Muscle layer of colon (tissue), 2 donors: ENCODE data around the gene VOPP1.

ENCODE experiments used
- H3K27ac ChIP-seq: one replicate; pipeline ENCODE4 v1.7.0; 2013; ENCODE audit warnings: low read depth, mild to moderate bottlenecking, low read length, moderate library complexity
- H3K27me3 ChIP-seq, 2 donors: one replicate each; pipeline ENCODE4 v1.7.0; 2013; ENCODE audit warnings: low read length in 2 of 2, mild to moderate bottlenecking in 2 of 2; ENCODE audit not compliant: insufficient read depth in 2 of 2, control insufficient read depth in 1 of 2
- H3K36me3 ChIP-seq: one replicate; pipeline ENCODE4 v1.7.0; 2013; ENCODE audit warnings: mild to moderate bottlenecking, low read length; ENCODE audit not compliant: insufficient read depth
- H3K4me1 ChIP-seq: one replicate; pipeline ENCODE4 v1.7.0; 2013; ENCODE audit warnings: mild to moderate bottlenecking, low read length; ENCODE audit not compliant: insufficient read depth
- H3K4me3 ChIP-seq, 2 donors: one replicate each; pipeline ENCODE4 v1.7.0; 2013; ENCODE audit warnings: low read length in 2 of 2, low read depth in 1 of 2, mild to moderate bottlenecking in 1 of 2, moderate library complexity in 1 of 2
- H3K9ac ChIP-seq: one replicate; pipeline ENCODE4 v1.7.0; 2013; ENCODE audit warnings: low read length
- H3K9me3 ChIP-seq: one replicate; pipeline ENCODE4 v1.7.0; 2013; ENCODE audit warnings: mild to moderate bottlenecking, low read length
- donor health status: abdominal sarcoma.
- donor health status: Adenocarcinoma of cecum.

VOPP1 gene

DNA sequence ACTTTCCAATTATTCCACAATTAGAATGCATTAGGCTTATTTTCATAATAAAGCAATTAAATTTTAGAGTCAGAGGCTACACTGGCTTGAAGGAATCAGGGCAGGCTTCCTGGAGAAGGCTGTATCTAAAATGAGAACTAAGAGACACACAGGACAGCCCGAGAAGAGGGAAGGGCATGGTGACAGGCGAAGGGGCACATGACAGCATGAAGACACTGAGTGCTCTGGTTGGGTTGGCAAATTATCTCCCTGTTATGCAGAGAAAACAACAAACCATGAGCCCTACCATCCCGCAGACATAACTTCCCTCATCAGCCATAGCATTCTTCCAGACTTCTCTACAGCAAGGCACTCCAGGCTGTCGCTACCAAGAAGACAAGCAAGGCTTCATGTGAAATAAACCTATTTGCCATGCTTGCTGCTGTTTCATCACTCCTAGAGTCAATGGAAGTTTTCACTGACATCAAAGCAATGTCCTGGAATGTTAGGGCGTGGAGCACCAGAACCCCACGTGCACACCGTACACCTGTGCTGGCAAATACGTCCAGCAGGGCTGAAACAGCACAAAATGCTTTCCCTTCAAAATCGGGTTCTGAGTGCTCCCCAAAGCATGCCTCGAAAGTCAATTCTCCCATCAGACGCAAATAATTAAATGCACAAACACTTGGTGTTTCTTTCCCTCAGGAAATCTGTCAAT, 21.3 kb downstream of the VOPP1 start:
- H3K27ac ChIP-seq = no peak overlapping the region
- H3K4me1 ChIP-seq = peaks cover 20% of the 10 kb centered on the region
- no peak overlapping the region for H3K9ac ChIP-seq
- no peaks in the 10 kb centered on the region for H3K36me3 ChIP-seq
- H3K9me3 ChIP-seq = no peaks in the 10 kb centered on the region
- no peaks in the 10 kb centered on the region for H3K27me3 ChIP-seq
- H3K4me3 ChIP-seq = no peak overlapping the region

DNA sequence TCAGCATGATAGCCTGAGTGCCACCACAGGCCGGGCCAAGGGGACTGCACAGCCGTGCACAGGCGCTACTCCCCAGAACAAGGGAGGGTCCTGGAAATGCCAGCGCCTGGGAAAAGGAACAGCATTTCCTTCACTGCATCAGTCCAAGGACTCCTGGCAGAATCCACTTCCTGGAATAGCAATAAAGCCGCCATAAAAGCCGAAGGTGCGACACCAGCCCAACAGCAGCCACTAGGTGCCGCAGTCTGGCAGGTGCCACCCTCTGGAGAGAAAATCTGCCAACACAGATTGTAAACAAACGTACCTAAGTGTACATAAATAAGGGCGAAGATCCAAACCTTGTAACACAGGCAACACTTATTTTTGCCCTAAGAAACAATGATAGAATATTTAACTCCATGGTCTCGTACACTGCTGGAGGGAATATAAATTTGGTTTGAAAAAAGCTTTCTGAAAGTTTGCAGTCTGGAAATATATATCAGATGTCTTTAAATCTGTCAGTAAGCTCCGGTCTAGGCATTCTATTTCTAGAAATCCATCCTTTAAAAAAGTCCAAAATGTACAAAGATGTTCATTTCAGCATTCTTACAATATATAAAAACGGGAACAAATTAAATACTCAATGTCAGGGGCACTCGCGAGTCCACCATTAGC, 22.2 kb downstream of the VOPP1 start:
- H3K4me3 ChIP-seq = no peak overlapping the region
- no peak overlapping the region for H3K27ac ChIP-seq
- H3K27me3 ChIP-seq = no peaks in the 10 kb centered on the region
- peaks cover 21% of the 10 kb centered on the region for H3K4me1 ChIP-seq
- H3K36me3 ChIP-seq = no peaks in the 10 kb centered on the region
- H3K9me3 ChIP-seq = no peaks in the 10 kb centered on the region
- no peak overlapping the region for H3K9ac ChIP-seq

DNA sequence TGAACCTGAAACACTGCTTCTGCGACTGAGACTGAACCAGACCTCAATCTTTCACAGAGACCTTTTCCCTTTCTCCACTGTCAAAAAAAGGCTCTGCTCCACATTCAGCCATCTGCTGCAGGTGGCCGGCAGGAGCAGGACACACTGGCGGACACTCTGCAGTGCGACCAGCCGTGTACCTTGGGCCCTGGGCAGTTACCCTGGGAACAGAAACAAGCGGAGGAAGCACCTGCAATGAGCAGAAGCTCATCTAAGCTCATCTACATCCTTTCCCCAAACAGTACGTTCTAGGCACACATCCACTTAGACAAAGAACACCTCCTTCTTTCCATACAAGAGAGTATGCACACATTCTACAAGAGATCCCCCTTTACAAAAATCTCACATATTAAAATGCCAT, 22.8 kb downstream of the VOPP1 start:
- no peak overlapping the region for H3K27ac ChIP-seq

DNA sequence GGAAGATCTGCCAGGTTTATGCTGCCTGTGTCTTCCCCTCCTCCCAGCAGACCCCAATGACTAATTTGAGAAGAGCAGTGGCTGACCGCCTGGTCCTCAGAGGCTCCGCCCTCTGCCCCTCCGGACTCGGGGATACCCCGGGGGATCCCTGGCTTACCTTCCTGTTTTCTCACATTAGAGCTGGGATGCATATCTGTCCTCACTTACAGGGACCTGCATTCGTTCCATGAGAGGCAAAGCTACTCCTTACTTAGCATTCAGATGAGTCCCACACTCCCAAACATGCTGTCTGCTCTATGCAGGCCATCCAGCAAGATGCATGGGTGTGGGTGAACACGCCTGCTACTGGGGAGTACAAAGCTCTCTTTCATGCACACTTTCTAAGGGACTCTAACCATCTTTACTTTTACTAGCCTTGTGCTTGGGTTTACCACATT, 24.0 kb downstream of the VOPP1 start:
- H3K4me3 ChIP-seq = no peak overlapping the region
- no peaks in the 10 kb centered on the region for H3K9me3 ChIP-seq
- H3K27me3 ChIP-seq = no peaks in the 10 kb centered on the region
- H3K36me3 ChIP-seq = no peaks in the 10 kb centered on the region
- peaks cover 20% of the 10 kb centered on the region for H3K4me1 ChIP-seq
- no peak overlapping the region for H3K27ac ChIP-seq
- no peak overlapping the region for H3K9ac ChIP-seq

More for the DNA sequence above, 22.8 kb downstream of the VOPP1 start:
- Histone ChIP-seq H3K4me1 (peaks cover 21% of the 10 kb centered on the region), H3K9me3 (no peaks in the 10 kb centered on the region), H3K27me3 (no peaks in the 10 kb centered on the region), H3K9ac (no peak overlapping the region), H3K36me3 (no peaks in the 10 kb centered on the region), H3K4me3 (no peak overlapping the region)

DNA sequence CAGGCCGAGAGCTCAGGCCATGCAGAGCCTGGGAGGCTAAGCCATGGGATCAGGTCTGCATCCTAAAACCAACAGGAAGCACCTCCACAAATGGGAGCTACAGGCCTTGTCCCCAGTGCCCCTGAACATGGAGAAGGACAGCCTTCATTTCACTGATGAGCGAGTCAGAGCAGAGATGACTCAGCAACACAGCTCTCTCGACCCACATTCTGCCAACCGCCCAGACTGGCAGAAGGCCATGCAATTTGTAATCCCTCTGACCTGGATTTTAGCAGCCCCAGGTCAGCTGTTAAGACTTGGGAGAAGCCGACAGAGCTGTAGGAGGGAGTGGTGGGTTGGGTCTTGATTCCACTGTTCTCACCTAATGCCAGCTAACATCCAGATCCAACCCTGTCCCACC, 25.5 kb downstream of the VOPP1 start:
- H3K27me3 ChIP-seq = no peaks in the 10 kb centered on the region
- peaks cover 15% of the 10 kb centered on the region for H3K4me1 ChIP-seq
- no peak overlapping the region for H3K4me3 ChIP-seq
- no peaks in the 10 kb centered on the region for H3K9me3 ChIP-seq
- H3K36me3 ChIP-seq = no peaks in the 10 kb centered on the region
- H3K27ac ChIP-seq = no peak overlapping the region
- H3K9ac ChIP-seq = no peak overlapping the region

DNA sequence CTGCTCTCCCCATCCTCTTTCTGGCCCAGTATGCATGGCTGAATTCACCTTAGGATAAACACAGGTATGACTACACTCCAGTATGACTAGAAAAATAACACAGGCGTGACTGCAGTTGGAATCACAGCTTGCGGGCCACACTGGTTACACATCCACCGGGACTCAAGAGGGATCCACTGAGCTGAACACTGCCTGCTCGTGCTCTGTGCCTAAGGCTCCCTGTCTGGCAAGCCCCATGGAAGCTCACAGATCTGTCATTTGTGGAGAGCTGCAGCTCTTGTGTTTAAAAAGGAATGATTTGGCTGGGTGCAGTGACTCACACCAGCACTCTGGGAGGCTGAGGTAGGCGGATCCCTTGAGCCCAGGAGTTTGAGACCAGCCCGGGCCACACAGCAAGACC, 26.8 kb downstream of the VOPP1 start:
- no peaks in the 10 kb centered on the region for H3K27me3 ChIP-seq
- no peaks in the 10 kb centered on the region for H3K36me3 ChIP-seq
- H3K27ac ChIP-seq = no peak overlapping the region
- no peak overlapping the region for H3K9ac ChIP-seq
- H3K4me1 ChIP-seq = peaks cover 15% of the 10 kb centered on the region
- no peaks in the 10 kb centered on the region for H3K9me3 ChIP-seq
- H3K4me3 ChIP-seq = no peak overlapping the region

DNA sequence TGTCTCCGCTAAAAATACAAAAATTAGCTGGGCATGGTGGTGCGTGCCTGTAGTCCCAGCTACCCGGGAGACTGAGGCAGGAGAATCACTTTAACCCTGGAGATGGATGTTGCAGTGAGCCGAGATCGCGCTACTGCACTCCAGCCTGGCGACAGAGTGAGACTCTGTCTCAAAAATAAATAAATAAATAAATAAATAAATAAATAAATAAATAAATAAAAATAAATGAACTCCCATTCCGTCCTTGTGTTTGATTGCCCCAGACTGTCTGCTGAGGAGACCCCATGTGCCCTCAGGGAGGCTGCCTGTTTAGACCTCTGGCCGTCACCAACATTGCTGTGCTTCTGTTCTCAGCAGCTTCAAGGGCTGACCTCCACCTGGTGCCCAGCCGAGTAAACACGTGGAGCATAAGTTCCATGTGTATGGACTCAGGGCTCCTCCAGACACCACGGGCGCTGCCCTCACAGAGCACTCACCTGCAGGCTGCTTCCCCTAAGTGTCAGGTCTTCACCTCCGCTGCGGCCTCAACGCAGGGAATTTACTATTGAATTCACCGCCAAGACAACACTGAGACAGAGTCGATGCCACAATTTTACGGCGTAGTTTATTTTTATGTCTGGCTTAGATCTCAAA, 32.0 kb downstream of the VOPP1 start:
- Histone ChIP-seq H3K36me3 (no peaks in the 10 kb centered on the region), H3K27ac (no peak overlapping the region), H3K27me3 (no peaks in the 10 kb centered on the region), H3K4me1 (no peaks in the 10 kb centered on the region), H3K9me3 (no peaks in the 10 kb centered on the region), H3K4me3 (no peak overlapping the region), H3K9ac (no peak overlapping the region)

DNA sequence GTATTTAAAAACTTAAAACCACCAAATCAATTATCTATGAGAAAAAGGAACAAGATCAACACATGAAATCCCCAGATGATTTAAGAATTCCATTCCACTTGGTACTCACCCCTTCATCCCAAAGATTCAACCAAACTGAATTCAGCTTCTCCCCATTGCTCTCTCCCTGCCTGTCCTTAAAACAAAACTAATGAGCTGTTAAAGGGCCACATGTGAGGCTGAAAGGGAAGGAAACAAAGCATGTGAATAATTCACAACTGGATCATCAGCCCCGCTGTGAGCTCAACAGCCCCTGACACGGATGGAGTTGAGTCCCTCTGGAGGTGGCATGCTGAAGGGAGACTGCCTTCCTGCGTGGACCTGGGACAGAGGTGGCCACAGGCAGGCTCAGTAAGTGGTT, 32.9 kb downstream of the VOPP1 start:
- Histone ChIP-seq H3K9me3 (no peaks in the 10 kb centered on the region), H3K4me1 (peaks cover 2% of the 10 kb centered on the region), H3K27me3 (no peaks in the 10 kb centered on the region), H3K36me3 (no peaks in the 10 kb centered on the region), H3K27ac (no peak overlapping the region), H3K4me3 (no peak overlapping the region), H3K9ac (no peak overlapping the region)

DNA sequence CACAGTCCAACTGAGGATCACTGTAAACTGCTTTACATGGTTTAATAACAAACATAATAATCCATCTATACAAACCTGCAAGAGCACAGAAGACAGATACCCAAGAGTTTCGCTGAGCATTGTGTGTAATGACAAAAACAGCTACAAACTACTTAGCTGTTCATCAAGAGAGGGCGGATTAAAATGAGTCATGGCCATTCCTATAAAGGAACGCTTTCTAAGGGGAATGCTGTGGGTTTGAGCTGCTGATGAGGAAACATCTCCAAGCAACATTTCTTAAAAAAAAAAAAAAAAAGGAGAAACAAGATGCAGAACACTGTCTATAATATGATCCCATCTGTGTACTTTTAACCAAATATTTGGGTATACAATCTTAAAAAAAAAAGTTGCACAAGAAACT, 33.8 kb downstream of the VOPP1 start:
- H3K27ac ChIP-seq = no peak overlapping the region
- peaks cover 10% of the 10 kb centered on the region for H3K4me1 ChIP-seq
- no peak overlapping the region for H3K4me3 ChIP-seq

DNA sequence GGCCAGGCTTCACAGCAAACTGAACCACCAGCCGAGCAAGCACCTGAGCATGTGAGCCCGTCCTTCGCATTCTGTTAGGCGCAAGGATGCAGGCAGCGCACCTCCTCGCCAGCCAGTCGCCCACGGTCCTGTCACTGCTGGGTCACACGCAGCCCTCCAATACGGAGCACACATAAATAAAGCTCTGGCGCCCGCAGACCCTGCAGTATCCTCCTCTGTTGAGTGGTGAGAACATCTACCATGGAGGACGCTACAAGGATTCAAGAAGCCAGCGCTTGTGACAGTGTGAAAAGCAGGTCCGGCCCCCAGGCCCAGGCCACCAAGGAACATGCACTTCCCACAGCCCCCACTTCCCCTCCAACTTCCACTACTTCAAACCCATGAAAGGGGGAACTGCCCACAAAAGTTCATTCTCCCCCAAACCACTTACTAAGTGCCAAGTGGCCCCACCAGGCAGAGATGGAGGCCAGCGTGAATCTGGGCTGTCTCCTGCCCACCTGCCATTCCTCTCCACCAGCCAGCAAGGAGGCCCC, 34.8 kb downstream of the VOPP1 start:
- H3K4me3 ChIP-seq = no peak overlapping the region
- H3K27ac ChIP-seq = no peak overlapping the region
- H3K9ac ChIP-seq = no peak overlapping the region
- no peaks in the 10 kb centered on the region for H3K27me3 ChIP-seq
- no peaks in the 10 kb centered on the region for H3K36me3 ChIP-seq
- H3K9me3 ChIP-seq = no peaks in the 10 kb centered on the region
- peaks cover 20% of the 10 kb centered on the region for H3K4me1 ChIP-seq

More for the DNA sequence above, 33.8 kb downstream of the VOPP1 start:
- Histone ChIP-seq H3K36me3 (no peaks in the 10 kb centered on the region), H3K9me3 (no peaks in the 10 kb centered on the region), H3K9ac (no peak overlapping the region), H3K27me3 (no peaks in the 10 kb centered on the region)

DNA sequence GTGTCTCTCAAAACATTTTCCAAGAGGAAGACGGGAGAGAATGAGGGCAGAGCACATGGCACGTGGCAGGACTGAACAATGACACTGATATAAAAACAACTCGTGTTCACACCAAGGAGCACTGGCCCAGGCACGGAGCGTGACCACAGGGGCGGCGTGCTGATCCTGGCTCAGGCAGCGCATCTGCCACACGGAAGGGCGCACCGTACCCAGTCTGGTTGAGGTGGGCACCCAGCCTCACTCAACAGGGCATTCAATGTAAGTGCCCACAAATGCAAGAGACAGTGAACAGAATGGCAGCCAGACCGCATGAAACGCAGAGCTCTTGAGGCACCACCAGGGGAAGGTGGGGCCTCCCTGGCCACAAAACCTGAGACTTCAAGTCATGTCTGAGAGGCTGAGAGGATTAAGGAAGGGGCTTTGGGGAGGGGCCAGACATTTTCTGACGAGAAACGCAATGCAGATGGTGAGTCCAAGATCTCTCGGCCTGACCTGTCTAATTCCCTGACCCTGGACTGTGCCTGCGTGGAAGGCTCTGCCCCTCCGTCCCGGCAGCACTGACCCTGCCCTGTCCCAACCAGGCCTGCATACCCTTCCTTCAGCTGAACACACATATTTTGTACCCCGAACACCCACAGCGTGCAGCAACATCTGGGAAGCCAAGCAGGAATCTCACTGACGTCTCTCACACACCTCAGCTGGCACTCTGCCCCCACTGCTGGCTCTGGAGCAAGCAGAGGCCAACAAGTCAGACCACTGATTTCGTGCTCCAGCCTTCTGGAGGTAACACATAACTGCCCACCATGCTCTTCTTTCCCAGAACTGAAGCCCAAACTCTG, 35.5 kb downstream of the VOPP1 start:
- H3K9ac ChIP-seq = no peak overlapping the region
- H3K4me1 ChIP-seq = peaks cover 22% of the 10 kb centered on the region
- H3K36me3 ChIP-seq = no peaks in the 10 kb centered on the region
- no peak overlapping the region for H3K4me3 ChIP-seq
- H3K9me3 ChIP-seq = no peaks in the 10 kb centered on the region
- no peaks in the 10 kb centered on the region for H3K27me3 ChIP-seq
- H3K27ac ChIP-seq = no peak overlapping the region
